ENCODE measurements around the gene PLEKHB1. TPM values are rescaled to one million over a fixed set of nuclear protein-coding genes. Genes with fewer than 3 reads are reported as not detected.

The PLEKHB1 gene
- total and polyA plus RNA-seq, 2 donors (not counting 1 experiment from before 2014, with no cell fraction given): 0.41 to 2.5 TPM

DNA sequence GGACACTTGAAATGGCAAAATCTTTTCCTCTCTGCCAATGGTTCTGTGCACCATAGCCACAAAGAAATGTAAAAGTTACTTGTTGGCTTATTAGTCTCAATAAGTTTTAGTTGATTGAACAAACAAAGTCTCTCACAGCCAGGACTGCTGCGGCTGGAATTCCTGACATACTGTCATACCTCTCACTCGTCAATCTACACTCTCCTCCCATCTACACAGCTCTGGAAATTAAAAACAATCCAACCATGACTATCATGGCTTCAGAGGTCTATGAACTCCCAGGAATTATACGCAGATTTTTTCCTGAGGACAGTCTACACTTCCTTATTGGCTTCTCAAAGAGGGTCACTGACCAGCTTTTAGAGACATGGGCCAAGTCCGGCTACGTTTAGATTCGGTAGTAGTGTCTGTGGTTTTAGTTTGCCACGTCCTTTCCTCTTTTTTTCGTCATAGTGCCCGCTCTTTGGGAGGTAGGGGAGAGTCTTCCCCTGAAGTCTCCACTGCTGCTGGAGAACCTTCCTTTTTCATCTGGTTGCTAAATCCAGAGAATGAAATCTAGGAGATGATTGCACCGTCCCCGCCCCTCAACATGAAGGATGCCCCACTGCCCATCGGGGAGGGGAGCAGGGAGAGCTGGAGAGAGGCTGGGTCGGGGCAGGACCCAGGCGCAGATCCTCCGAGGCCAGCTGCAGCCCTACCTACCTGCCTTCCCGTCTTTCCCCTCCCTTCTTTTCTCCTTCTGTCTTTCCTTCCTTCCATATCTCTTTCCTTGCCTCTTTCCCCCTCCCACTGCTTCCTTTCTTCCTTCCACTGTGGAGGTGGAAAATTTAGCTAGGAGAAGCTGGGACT is 1.0 kb upstream of the PLEKHB1 start:
- no peak overlapping the region for H3K27ac ChIP-seq (ENCODE audit: insufficient read depth, low read length)
- peaks cover 16% of the 10 kb centered on the region for H3K27me3 ChIP-seq (ENCODE audit: control insufficient read depth, insufficient read depth, low read length)
- H3K36me3 ChIP-seq (ENCODE audit: control insufficient read depth, insufficient read depth, low read length): no peaks in the 10 kb centered on the region
- H3K9ac ChIP-seq (ENCODE audit: insufficient read depth, low read length): no peak overlapping the region
- H3K4me3 ChIP-seq (replicated peaks in 1 of 4; ENCODE audit: control extremely low read depth in 1 of 4, insufficient read depth in 1 of 4, low read depth in 3 of 4, low read length in 4 of 4): no peak overlapping the region
- TF ChIP-seq, protein P1, sequence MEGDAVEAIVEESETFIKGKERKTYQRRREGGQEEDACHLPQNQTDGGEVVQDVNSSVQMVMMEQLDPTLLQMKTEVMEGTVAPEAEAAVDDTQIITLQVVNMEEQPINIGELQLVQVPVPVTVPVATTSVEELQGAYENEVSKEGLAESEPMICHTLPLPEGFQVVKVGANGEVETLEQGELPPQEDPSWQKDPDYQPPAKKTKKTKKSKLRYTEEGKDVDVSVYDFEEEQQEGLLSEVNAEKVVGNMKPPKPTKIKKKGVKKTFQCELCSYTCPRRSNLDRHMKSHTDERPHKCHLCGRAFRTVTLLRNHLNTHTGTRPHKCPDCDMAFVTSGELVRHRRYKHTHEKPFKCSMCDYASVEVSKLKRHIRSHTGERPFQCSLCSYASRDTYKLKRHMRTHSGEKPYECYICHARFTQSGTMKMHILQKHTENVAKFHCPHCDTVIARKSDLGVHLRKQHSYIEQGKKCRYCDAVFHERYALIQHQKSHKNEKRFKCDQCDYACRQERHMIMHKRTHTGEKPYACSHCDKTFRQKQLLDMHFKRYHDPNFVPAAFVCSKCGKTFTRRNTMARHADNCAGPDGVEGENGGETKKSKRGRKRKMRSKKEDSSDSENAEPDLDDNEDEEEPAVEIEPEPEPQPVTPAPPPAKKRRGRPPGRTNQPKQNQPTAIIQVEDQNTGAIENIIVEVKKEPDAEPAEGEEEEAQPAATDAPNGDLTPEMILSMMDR (conservative IDR thresholded peaks at IDR 0.05 in 1 of 2, IDR thresholded peaks at IDR 0.05 in 1 of 2; ENCODE audit: low read depth in 1 of 2, low read length in 2 of 2): no peak
- TF ChIP-seq EZH2 (IDR thresholded peaks at IDR 0.05; ENCODE audit: low read length, missing control alignments): no peak
- H3K9me3 ChIP-seq (ENCODE audit: control insufficient read depth, insufficient read depth, low read depth, low read length): no peaks in the 10 kb centered on the region
- no peaks in the 10 kb centered on the region for H3K4me1 ChIP-seq (ENCODE audit: control insufficient read depth, extremely low read depth, insufficient read depth, low read length)
- H2AFZ ChIP-seq (ENCODE audit: low read length): no peak overlapping the region
- H4K20me1 ChIP-seq (ENCODE audit: control insufficient read depth, extremely low read depth, insufficient read depth, low read length): no peaks in the 10 kb centered on the region
- no peaks in the 10 kb centered on the region for H3K79me2 ChIP-seq (ENCODE audit: control insufficient read depth, insufficient read depth, low read length)
- DNase-seq (ENCODE audit: low read depth in 2 of 2): no peak
- no peak overlapping the region for H3K4me2 ChIP-seq (ENCODE audit: extremely low read depth, insufficient read depth, low read length)

DNA sequence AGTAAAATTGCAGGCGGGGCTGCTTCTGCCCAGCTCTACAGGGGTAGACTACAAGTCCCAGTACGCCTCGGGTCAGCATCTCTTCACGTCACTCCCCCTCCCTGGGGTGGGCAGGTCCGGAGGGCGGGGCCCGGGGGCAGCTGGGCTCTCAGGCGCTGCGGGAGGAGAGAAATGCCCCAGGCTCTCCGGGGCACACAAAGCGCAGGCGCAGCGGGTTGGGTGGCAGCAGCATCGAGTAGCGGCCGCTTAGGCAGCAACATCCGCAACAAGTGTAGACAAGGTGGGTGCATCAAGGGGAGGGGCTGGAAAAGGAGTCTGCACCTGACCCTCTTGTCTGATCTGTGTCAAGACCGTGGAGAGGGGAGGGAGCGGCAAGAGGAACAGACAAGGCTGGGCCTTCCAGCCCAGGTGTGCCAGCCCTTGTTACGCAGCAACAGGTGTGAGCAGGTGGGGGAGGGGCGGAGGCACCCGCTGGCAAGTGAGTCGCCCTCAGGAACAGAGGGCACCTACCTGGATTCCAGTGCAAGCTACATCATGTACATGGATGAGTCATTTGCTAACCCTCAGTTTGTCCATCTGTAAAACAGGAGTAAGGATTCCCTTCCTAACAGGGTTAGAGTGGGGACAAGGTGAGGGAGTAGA is 1.2 kb downstream of the PLEKHB1 start:
- Histone ChIP-seq H3K4me3 (replicated peaks in 1 of 4; ENCODE audit: control extremely low read depth in 1 of 4, insufficient read depth in 1 of 4, low read depth in 3 of 4, low read length in 4 of 4) (peak overlapping the region in 2 of 4 experiments; percentile 19 to 33), H3K27ac (ENCODE audit: insufficient read depth, low read length) (no peak overlapping the region), H3K36me3 (ENCODE audit: control insufficient read depth, insufficient read depth, low read length) (no peaks in the 10 kb centered on the region), H3K79me2 (ENCODE audit: control insufficient read depth, insufficient read depth, low read length) (no peaks in the 10 kb centered on the region), H3K4me1 (ENCODE audit: control insufficient read depth, extremely low read depth, insufficient read depth, low read length) (no peaks in the 10 kb centered on the region), H3K9me3 (ENCODE audit: control insufficient read depth, insufficient read depth, low read depth, low read length) (no peaks in the 10 kb centered on the region), H3K9ac (ENCODE audit: insufficient read depth, low read length) (no peak overlapping the region), H3K4me2 (ENCODE audit: extremely low read depth, insufficient read depth, low read length) (peak overlapping the region; percentile 72), H3K27me3 (ENCODE audit: control insufficient read depth, insufficient read depth, low read length) (peaks cover 14% of the 10 kb centered on the region), H4K20me1 (ENCODE audit: control insufficient read depth, extremely low read depth, insufficient read depth, low read length) (no peaks in the 10 kb centered on the region), H2AFZ (ENCODE audit: low read length) (no peak overlapping the region)
- TF ChIP-seq, protein P1 (conservative IDR thresholded peaks at IDR 0.05 in 1 of 2, IDR thresholded peaks at IDR 0.05 in 1 of 2; ENCODE audit: low read depth in 1 of 2, low read length in 2 of 2): no peak
- no peak for TF ChIP-seq EZH2 (IDR thresholded peaks at IDR 0.05; ENCODE audit: low read length, missing control alignments)
- peak; percentile 74 to 79 for DNase-seq (ENCODE audit: low read depth in 2 of 2)

DNA sequence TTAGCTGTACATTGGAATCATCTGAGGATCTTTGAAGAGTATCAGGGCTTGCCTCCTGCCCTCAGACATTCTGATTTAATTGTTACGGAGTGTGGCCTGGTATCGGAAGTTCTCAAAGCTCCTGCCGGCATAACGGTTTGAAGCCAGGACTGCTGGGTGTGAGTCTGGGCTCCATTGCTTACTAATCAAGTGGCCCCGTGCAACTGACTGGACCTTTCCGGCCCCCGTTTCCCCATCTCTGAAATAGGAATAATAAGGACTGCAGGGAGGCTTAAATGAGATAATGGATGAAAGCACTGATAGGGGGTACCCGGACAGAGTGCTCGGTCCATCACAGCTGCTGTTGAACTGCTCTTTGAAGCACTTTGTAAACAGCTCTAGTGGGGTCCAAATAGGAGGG is 1.7 kb downstream of the PLEKHB1 start:
- Histone ChIP-seq H3K9ac (ENCODE audit: insufficient read depth, low read length) (no peak overlapping the region), H3K4me2 (ENCODE audit: extremely low read depth, insufficient read depth, low read length) (no peak overlapping the region), H2AFZ (ENCODE audit: low read length) (no peak overlapping the region), H3K27ac (ENCODE audit: insufficient read depth, low read length) (no peak overlapping the region), H3K4me3 (replicated peaks in 1 of 4; ENCODE audit: control extremely low read depth in 1 of 4, insufficient read depth in 1 of 4, low read depth in 3 of 4, low read length in 4 of 4) (no peak overlapping the region), H3K36me3 (ENCODE audit: control insufficient read depth, insufficient read depth, low read length) (no peaks in the 10 kb centered on the region), H4K20me1 (ENCODE audit: control insufficient read depth, extremely low read depth, insufficient read depth, low read length) (no peaks in the 10 kb centered on the region), H3K9me3 (ENCODE audit: control insufficient read depth, insufficient read depth, low read depth, low read length) (no peaks in the 10 kb centered on the region), H3K4me1 (ENCODE audit: control insufficient read depth, extremely low read depth, insufficient read depth, low read length) (no peaks in the 10 kb centered on the region), H3K79me2 (ENCODE audit: control insufficient read depth, insufficient read depth, low read length) (no peaks in the 10 kb centered on the region), H3K27me3 (ENCODE audit: control insufficient read depth, insufficient read depth, low read length) (peaks cover 14% of the 10 kb centered on the region)
- TF ChIP-seq EZH2 (IDR thresholded peaks at IDR 0.05; ENCODE audit: low read length, missing control alignments): no peak
- TF ChIP-seq, protein P1 (conservative IDR thresholded peaks at IDR 0.05 in 1 of 2, IDR thresholded peaks at IDR 0.05 in 1 of 2; ENCODE audit: low read depth in 1 of 2, low read length in 2 of 2): no peak
- no peak for DNase-seq (ENCODE audit: low read depth in 2 of 2)

Measured in fibroblast of lung (primary cell).